HG03378 (cell line): ENCODE measurements around the gene YBX2.

Experiments
- ATAC-seq: cut with Tn5 transposase; IDR thresholded peaks from one replicate; pipeline ENCODE4 v1.9.1; 2021; ENCODE audit warnings: mild to moderate bottlenecking, moderate library complexity; ENCODE audit not compliant: unreplicated experiment

Gene YBX2

DNA sequence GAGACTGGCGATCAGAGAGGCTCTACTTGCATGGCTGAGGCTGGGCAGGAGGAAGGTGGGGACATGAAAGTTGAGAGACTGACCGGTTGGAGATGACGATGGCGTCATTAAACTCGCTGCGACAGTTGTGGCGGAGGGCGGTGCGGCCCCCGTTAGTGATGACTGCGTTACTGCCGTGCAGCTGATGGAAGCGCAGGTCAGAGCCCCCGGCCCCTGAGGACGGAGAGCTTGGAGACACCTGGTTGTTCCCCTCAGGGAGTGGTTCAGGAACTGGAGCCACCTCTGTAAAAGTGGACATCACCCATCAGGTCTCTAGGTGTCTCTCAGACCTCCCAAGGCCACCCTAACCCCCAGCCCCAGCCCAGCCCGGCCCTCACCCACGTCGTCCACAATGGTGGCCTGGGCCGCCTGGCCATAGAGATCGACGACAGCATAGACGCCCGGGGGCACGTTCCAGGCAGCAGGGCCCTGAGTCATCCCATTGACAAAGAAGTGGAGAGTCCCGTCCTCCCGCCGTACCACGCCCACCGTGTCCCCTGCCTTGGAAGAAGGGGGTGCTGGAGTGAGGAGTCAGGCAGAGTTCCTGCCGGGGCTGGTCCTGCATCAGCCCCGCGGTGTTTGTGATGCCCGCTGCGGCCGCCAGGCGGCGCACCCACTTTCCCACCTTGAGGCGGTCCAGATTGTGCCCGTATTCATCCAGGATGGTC, 29.4 kb upstream of the YBX2 start:
- ATAC-seq: no peak

DNA sequence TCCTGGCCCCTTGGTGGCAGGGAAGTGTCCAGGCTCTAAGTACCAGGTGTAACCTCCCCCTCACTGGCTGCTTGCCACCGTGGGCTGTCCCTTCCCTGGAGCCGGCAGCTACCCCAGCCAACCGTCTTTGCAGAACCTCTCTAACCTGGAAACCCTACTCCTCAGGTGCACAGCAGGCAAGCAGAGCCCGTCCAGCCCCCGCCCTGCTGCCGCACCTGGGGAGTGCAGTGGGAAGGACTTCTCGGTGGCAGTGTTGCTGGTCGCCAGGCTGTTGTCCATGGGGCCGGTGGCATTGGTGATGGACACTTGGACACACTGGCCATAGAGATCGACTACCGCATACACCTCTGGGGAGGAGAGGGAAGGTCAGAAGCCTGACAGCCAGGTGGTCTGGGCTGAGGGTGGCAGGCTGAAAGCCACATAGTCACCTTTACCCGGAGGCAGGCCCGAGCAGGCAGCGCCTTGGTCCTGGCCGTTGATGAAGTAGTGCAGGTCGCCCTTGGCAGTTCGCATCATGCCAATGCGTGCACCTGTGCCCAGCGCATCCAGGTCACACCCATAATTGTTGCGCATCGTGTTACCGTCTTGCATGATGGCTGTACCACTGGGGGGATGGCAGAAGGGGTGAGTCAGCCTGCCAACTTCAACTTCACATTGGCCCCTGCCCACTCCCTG, 28.2 kb upstream of the YBX2 start:
- ATAC-seq: no peak

DNA sequence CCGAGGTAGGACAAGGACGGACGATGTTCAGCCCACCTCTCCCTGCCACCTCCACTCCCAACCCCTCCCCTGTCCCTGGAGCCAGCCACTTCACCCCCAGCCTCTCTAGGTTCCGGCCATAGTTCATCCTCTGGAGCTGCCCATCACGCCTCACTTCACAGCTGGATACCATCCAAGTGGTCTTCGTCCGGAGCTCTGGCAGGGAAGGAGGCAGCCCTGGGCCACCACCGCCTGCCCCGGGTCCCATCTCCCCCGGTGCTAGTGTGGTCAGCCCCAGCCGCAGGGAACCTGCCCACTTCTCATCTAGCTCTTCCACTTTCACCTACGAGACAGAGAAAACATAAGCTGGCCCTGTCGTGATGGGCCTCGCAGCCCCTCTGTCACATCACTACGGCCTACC, 27.0 kb upstream of the YBX2 start:
- ATAC-seq: no peak

DNA sequence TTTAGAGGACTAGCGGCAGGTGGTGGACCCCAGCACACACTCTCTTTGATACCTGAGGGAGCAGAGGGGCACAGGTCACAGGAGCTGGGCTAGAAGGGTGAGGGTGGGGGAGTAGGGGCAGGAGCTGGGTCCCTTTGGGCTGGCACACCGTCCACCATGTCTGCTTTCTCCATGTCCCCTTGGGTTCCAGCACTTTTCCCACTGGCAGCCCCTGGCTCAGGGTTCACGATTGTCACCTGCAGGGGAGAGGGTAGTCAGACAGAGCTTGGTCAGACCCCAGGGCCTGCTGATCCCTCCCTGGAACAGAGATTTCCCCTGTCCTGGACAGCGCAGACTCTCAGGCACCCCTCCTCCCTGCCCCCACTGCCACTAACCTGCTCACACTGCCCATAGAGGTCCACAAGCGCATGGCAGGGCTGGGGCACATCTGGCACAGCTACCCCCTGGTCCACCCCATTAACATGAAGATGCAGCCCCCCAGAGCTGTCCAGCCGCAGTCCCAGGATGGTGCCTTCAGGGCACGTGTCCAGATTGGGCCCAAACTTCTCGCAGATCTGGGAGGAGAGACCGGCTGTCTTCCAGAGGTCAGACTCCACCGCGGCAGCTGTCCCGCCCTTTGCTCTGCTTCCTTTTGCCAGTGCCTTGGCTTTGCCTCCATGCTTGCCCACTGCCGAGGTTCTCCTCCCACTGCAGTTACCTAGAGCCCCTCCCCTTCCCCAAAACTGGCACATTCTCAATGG, 23.9 kb upstream of the YBX2 start:
- ATAC-seq: no peak

DNA sequence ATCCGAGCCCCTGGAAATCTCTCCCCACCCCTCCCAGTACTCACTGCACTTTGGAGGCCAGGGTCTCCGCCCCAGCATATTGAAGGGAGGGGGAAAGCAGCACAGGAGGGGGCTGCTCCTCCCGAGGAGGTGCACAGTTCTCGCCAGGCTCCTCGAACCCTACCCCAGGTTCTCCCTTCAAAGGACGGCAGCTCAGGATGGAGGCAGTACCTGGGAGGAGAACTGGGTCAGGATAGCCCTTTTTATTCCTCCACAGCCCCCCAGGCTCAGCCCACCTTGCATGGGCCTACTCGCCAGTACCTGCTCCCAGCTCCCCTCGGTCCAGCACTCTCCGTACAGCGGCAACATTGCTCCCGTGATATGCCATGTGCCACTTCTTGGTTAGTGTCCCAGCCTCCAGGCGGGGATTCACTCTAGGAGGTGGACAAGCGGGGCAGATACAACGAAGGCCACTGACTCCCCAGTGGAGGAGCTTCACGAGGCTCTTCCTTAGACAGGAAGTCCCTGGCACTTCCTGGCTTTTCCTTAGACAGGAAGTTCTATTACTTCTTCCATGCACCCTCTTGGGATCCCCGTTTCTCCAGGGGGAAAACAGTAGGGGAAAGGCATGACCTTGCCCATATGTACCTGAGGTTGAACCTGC, 22.8 kb upstream of the YBX2 start:
- ATAC-seq: no peak

DNA sequence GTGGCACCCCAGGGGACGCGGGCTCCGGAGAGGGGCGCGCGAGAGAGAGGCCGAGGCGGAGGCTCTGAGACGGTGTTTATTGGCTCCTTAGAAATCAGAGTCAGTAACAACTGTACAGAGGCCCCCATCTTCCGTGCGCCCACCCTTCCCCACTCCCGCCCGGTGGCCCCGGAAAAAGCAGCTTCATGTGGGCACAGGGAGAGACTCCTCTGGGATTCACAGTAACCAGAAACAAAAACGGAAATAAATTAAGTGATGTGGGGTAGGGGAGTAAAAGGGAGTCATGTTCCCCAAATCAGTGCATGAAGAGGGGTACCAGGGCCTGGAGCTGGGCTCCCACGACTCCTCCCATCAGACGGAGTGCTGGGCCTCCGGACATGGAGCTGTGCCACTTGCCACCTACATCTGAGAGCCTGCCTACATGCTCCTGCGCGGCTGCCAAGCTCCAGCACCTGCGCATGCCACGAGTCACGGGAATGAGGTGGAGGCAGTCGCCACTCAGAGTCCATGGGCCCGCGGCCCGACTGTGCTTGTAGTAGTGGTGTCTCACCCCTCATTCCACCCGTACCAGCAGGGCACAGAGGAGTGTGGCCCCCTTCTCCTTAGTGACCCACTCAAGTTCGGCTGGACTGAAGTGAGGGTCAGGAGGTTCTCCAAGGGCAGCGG, 21.3 kb upstream of the YBX2 start:
- ATAC-seq: no peak

DNA sequence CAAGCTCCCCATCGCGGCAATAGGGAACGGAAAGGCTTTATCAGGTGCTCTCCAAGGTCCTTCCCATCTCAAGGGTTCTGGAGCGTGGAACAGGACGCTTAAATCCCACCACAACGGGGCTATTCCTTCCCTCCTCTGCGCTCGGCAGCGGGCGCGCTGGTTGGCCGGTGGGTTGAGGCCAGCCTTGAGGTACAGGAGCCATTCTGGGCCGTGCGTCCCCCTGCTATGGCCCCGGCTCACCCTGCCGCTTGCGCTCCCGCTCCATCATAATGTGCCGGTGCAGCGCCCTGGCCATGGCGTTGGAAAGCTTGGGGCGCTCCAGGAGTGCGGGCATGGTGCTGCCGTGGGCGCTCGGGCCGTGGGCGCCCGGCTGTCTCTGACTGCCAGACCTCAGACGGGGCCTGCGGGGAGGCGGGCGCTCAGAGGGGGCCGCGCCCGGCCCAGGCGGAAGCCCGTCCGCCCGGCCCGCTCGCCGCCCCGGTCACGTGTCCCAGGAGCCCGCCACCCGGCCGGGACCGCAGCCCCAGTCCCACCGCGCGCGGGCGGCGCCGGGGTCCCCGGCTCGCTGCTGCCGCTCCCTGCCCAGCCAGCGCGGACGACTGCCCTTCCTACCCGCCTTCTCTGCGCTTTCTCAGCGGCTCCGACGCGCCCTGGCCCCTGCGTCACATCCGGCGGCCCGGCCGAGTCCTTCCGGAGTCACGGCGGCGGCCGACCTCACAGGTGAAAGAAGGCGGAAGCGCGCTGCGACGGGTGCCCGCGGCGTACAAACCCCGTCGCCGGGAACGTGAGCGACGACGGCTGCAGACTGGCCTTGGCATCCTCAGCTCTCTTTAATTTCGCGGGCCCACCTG, 20.5 kb upstream of the YBX2 start, which contains the start of gene GPS2:
Gene GPS2 (minus strand): TSS at position 642 of the 851 bp plus-strand sequence. CDS start 308 bp downstream, at position 334.
- peak; percentile 37 for ATAC-seq

DNA sequence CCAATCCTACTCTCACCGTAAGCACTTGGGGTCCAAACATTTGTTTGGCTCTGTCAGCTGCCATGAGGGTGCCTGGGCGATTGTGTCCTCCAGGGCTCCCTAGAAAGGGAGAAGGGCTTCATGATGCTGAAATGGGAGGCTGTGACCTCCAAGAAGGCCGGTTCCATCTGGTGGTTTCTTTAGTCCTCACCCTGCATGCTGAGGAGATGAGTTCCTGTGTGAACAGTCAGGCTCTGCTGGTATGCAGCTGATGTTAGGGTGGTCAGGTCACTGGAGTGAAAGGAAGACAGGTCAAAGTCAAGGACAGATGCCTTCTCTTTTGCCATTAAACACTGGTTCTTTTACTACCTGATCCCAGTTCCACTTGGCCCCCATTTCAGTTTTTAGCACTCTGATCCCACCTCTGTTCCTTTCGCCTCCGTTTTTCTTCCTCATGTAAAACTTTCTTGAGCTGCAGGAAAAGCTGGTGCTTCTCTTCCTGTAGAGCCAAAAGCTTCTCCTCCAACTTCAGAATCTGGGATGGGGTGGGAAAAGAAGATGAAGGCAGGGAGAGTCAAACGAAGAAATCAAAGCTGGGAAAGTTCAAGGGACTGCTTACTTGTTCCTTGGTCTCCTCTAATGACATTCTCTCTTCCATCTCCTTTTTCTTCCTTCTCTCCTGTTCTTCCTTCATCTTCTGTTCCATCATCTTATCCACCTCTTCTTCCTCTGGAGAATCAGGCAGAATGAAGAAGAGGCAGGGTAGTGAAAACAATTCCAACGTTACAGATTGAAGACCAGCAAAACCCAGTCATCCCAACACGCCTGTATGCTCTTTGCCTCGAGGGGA, 19.7 kb upstream of the YBX2 start:
- no peak for ATAC-seq

DNA sequence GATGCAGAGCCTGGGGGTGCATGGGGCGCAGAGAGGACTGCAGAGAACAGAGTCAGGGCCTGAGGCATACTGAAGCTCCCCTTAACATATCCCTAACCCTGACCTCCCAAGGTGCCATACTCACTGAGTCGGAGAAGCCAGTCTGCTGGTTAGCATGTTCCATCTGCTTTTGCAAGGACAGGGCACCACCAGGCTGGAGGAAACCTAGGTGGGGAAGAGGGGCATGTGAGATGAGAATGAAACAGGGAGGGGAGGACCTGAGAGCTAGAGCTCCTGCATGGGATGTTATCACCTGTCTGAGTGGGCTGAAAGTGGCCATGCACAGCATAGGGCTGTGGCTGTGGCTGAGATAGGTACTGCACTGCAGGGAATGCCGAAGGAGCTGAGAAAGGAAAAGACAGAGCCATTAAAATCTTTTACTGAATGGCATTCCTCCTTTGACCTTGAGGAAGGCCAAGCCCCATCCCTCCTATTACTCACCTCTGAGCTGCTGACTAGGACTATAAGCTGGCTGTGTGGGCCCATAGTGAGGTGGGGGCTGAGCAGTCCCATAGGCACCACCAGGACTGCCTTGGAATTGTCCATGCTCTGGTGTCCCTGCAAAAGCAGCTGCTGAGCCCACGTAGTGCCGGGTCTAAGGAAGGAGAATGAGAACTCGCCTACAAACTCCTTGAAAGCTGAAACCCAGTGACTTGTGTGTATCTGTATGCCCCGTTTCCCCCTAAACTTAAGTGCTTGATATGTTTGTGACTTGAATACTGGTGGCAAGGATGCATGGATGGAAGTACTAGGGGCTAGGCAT, 18.9 kb upstream of the YBX2 start:
- no peak for ATAC-seq

DNA sequence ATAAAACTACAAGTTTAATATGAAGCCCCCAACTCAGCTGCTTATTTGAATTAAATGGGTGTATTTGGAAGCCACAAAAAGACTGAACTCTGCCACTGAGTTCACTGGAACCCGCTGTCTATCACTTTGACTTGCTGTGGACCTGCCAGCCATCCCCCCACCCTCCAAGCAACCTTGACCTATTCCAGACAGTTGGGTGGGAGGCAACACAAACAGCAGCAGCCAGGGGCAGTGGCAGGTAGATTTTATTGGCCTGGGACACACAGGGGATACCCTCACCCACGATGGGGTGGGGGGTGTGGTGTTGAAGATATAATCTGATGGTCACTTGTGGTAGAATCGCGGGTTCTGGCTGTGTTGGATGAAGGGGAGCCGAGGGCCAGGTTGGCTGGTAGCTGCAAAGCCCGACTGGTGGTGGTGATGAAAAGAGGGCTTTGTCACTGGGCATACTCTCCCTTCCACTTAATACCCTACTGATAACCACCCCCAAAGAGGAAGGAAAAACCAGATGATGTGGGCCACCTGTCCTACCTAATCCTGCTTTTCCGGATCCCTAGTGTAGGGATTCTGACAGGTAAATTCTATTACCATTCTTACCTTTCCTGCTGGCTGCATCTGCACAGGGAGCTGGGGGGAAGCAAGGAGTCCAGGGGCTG, 18.1 kb upstream of the YBX2 start:
- no peak for ATAC-seq

DNA sequence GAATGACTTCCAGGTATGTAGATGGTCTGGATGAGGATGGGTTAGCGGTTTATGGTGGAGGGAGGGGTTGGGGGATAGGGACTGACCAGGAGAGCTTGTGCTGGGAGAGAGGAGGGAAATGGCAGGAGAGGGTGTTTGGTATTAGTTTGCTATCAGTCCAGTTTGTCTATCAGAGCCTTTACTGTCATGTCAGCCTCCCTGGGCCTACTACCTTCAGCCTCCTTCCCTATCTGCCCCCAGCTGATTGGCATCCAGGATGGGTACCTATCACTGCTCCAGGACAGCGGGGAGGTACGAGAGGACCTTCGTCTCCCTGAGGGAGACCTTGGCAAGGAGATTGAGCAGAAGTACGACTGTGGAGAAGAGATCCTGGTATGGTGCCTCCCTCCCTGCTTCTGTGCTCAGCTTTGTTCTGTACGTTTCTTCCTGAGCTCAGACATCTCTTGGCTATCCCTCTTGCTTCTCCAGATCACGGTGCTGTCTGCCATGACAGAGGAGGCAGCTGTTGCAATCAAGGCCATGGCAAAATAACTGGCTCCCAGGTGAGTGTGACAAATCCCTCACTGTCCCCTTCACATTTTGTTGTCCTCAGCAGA, 16.8 kb upstream of the YBX2 start:
- no peak for ATAC-seq

DNA sequence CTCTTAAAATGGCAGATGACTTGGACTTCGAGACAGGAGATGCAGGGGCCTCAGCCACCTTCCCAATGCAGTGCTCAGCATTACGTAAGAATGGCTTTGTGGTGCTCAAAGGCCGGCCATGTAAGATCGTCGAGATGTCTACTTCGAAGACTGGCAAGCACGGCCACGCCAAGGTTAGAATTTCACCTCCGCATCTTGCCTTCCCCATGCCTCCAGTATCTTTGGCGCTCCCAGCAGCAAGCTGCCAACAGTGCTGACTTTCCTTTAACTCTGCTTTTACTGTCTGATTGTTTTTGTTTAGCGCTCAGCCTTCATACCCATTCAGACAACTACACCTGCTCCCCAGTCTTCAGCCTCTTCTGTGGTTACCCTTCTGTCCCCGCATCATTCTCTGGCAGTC, 15.2 kb upstream of the YBX2 start:
- ATAC-seq: no peak

DNA sequence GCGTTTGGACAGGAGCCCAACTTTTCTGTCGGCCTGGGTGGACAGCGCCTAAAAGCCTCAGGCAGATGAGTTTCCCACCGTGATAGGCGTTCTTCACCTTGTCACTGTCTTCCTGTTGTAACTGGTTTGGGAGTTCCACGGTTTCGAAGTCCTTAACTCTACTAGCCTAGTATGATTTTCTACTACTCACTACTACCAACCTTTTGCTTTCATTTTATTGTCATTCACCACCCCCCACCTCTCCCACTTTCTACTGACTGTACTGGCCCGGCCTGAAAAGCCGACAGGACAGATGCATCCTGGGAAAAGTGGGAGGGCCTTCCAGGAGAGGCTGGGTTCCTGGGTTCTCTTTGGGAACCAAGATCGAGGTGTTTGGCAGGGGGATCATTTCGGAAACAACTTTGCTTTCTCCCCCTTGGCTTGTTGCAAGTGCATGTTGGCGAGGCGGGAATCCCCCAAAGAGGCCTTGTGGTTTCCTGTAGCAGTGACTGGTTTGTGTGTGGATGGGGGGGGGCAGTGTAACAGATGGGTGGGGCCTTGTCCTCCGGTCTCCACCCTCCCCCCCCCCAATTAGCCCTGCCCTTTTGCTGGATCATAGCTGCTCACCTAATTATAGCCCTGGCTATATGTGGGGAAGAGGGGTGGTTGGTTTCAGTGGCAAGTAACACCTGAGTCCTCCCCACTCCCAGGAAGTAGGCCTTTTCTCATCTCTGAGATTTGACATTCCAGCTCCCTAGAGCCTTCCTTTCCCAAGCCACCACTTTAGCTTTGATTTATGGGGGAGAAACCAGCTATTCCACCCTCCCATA, 14.4 kb upstream of the YBX2 start:
- no peak for ATAC-seq

DNA sequence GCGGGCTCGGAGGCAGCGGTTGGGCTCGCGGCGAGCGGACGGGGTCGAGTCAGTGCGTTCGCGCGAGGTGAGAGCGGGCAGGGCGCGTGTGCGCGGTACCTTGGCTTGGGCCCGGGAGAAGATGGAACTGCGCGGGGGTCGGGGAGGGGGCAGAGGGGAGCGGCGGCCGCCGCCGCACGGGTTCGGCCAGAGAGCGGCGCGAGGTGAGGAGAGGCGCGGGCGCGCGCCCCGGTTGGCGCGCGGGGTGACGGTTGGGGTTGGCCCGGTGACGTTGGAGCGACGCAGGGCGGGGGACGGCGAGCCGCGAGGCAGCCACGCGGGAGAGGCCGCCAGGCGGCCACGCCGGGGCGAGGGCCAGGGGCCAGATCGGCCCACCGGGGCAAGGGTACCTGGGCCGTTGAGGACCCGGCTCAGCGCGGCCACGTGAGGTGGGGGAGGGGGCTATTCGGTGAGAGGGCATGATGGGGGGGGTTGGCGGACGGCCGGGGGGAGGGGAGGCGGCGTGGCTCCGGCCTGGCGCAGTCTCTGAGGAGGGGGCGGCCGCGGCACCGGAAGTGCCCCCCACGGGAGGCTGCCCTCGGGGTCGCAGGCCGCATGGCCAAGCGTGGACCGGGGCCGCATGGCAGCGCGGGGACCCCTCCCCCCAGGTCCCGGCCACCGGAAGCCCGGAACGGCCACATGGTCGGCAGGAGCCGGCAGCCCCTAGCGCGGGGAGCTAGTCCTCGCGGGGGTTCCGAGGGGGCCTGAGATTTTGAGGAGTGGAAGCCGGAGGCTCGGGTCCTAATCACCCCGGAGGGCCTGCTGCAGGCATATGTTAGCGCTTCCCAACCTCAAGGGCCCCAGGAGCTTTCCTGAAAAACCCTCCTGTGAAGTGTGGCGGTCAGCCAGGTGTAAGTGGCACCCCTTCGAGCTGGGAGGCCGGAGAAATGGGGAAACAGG, 13.5 kb upstream of the YBX2 start:
- no peak for ATAC-seq

DNA sequence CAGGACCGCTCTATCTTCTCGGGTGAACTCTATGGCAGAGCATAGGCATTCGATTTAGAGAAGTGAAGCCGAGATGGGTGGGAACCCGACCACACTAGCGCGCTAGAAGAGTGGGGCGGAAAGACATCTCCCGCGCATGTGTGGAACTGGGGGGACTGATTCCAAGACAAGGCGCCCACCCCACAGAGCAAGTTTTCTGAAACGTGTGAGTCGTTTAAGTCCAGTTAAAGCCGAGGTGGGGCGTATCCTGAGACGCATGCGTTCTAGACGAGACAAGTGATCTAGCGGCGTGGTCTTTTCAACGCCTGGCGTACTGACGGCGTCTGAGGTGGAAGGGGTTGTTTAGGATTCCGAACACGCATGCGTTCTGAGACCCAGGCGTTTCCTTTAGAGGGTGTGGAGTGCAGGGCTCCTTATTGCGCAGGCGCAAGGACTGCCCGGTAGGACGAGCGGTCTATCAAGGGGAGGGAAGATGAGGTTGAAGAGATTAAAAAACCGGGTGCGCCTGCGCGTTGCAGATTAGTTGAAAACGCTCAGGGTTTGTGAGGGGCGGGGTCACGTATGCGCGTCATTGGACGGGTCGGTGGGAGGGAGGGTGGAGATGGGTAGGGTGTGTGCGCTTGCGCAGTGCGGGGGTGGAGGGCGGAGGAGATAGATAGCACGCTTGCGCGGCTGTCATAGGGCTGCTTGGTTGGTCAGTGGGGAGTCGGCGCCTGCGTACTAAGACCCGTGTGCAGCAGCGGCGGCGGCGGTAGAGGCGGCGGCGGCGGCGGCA, 12.7 kb upstream of the YBX2 start, which contains the start of gene EIF5A:
Gene EIF5A (plus strand): TSS at position 718 of the 775 bp plus-strand sequence. CDS start 2,008 bp downstream, outside the sequence.
- peak; percentile 67 for ATAC-seq
